Activated CD4-positive, alpha-beta T cell treated with anti-CD3 and anti-CD28 coated beads, Interleukin-2, amount 50 U/mL, for 48 hours (primary cell): ENCODE data around the gene ZNF592.

Source experiments
- DNase-seq, 2 experiments: peaks; one replicate each; pipeline ENCODE4 v3.0.0-alpha.2; 2020

Gene ZNF592

GRCh38 chr15:84748274-84749110, at the start of gene ZNF592:
TSS of gene ZNF592 (plus strand) at chr15:84748592. CDS start at chr15:84782676, 34,084 bp downstream.
- DNase-seq = peak; percentile 78 to 81

- DNase-seq = no peak
Observed at GRCh38 chr15:84699538-84700191, 48.7 kb upstream of the ZNF592 start.

GRCh38 chr15:84702961-84703482, 45.4 kb upstream of the ZNF592 start:
- DNase-seq = no peak

GRCh38 chr15:84703808-84704207, 44.6 kb upstream of the ZNF592 start:
- no peak for DNase-seq

GRCh38 chr15:84714372-84714771, 34.0 kb upstream of the ZNF592 start:
- DNase-seq = no peak

GRCh38 chr15:84714821-84715220, 33.6 kb upstream of the ZNF592 start:
- DNase-seq = no peak

- DNase-seq = peak; percentile 70 to 76
Observed at GRCh38 chr15:84715441-84716035, 32.9 kb upstream of the ZNF592 start.

GRCh38 chr15:84716036-84716732, 32.2 kb upstream of the ZNF592 start, which contains the start of gene SEC11A:
TSS of gene SEC11A (minus strand) at chr15:84716139. CDS start at chr15:84716075, 64 bp downstream.
- peak; percentile 91 to 94 for DNase-seq

GRCh38 chr15:84721371-84721770, 27.0 kb upstream of the ZNF592 start:
- no peak for DNase-seq

- DNase-seq = no peak
Observed at GRCh38 chr15:84722628-84723027, 25.8 kb upstream of the ZNF592 start.

- DNase-seq = no peak
Observed at GRCh38 chr15:84725001-84725491, 23.3 kb upstream of the ZNF592 start.

GRCh38 chr15:84727429-84727828, 21.0 kb upstream of the ZNF592 start:
- peak in 1 of 2 experiments; percentile 1 for DNase-seq

GRCh38 chr15:84731774-84732173, 16.6 kb upstream of the ZNF592 start:
- DNase-seq = no peak

- DNase-seq = peak; percentile 73 to 81
Observed at GRCh38 chr15:84734794-84735479, 13.5 kb upstream of the ZNF592 start.

- peak; percentile 48 to 62 for DNase-seq
Observed at GRCh38 chr15:84735480-84736061, 12.8 kb upstream of the ZNF592 start.

GRCh38 chr15:84736375-84736774, 12.0 kb upstream of the ZNF592 start:
- DNase-seq = peak; percentile 73 to 80

GRCh38 chr15:84737005-84737404, 11.4 kb upstream of the ZNF592 start:
- DNase-seq = no peak

- no peak for DNase-seq
Observed at GRCh38 chr15:84740691-84741090, 7.7 kb upstream of the ZNF592 start.

- DNase-seq = no peak
Observed at GRCh38 chr15:84741121-84741520, 7.3 kb upstream of the ZNF592 start.

- DNase-seq = peak; percentile 68 to 77
Observed at GRCh38 chr15:84747416-84748273, 747 bp upstream of the ZNF592 start.
